ENCODE data around the gene FGF11. TPM values are rescaled to one million over a fixed set of nuclear protein-coding genes. Genes with fewer than 3 reads are reported as not detected.

The FGF11 gene
- total RNA-seq, 4 donors from 2014 or later, result 1.0 TPM; not detected in 3

DNA sequence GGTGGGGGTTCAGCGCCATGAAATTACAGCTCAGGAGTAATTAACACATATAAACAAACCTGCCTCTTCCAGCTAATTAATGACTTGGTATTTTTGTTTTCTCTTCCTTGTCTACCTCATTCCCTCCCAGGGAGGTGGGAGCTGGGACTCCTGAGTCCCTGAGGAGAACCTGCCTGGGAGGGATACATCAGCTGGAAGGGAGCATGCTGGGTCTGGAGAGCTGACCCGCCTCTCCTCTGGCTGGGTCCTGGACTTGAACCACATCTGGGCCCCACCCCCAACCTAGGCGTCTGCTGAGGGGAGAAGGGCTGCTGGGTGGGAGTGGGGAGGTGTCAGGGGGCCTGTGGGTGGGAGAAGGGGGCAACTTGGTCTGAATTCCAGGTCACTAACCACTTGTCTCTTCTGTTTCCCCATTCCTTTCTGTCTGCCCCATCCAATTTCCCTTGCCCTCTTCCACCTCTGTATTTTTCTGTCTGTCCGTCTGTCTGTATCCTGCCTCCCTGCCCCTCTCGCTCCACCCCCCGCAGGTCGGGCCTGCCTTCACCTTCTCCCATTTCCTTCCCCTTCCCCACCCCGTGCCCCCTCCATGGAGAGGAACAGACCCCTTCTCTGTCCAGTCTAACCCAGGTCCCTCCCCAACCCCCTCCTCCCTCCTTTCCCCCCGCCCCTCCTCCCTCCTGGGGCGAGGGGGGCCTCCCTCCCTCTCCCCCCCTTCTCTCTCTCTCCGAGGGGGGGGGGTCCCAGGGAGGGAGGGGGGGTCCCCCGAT lies 31.6 kb upstream of the FGF11 start, which contains the start of gene NLGN2:
Gene NLGN2 (plus strand): TSS at position 361 of the 767 bp plus-strand sequence. CDS start 411 bp downstream, outside the sequence.
- H3K36me3 ChIP-seq, result no peaks in the 10 kb centered on the region
- DNase-seq, result no peak
- H3K27ac ChIP-seq, result no peak within 1 kb of the TSS
- H3K27me3 ChIP-seq, result no peaks in the 10 kb centered on the region
- no peak for TF ChIP-seq POLR2A (IDR thresholded peaks at IDR 0.05)
- TF ChIP-seq, protein P1, sequence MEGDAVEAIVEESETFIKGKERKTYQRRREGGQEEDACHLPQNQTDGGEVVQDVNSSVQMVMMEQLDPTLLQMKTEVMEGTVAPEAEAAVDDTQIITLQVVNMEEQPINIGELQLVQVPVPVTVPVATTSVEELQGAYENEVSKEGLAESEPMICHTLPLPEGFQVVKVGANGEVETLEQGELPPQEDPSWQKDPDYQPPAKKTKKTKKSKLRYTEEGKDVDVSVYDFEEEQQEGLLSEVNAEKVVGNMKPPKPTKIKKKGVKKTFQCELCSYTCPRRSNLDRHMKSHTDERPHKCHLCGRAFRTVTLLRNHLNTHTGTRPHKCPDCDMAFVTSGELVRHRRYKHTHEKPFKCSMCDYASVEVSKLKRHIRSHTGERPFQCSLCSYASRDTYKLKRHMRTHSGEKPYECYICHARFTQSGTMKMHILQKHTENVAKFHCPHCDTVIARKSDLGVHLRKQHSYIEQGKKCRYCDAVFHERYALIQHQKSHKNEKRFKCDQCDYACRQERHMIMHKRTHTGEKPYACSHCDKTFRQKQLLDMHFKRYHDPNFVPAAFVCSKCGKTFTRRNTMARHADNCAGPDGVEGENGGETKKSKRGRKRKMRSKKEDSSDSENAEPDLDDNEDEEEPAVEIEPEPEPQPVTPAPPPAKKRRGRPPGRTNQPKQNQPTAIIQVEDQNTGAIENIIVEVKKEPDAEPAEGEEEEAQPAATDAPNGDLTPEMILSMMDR (IDR thresholded peaks at IDR 0.05), result no peak
- H3K4me1 ChIP-seq, result peaks cover 0 to 7% (median 5%) of the 10 kb centered on the region in 4 donors
- peak within 1 kb of the TSS in 1 of 4 donors; percentile 14 for H3K4me3 ChIP-seq
- H3K9me3 ChIP-seq, result no peaks in the 10 kb centered on the region

DNA sequence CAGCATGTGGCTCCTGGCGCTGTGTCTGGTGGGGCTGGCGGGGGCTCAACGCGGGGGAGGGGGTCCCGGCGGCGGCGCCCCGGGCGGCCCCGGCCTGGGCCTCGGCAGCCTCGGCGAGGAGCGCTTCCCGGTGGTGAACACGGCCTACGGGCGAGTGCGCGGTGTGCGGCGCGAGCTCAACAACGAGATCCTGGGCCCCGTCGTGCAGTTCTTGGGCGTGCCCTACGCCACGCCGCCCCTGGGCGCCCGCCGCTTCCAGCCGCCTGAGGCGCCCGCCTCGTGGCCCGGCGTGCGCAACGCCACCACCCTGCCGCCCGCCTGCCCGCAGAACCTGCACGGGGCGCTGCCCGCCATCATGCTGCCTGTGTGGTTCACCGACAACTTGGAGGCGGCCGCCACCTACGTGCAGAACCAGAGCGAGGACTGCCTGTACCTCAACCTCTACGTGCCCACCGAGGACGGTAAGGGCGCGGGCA lies 31.0 kb upstream of the FGF11 start:
- TF ChIP-seq POLR2A (IDR thresholded peaks at IDR 0.05), result no peak
- TF ChIP-seq, protein P1 (IDR thresholded peaks at IDR 0.05), result no peak
- no peaks in the 10 kb centered on the region for H3K9me3 ChIP-seq
- H3K36me3 ChIP-seq, result no peaks in the 10 kb centered on the region
- H3K4me1 ChIP-seq, result peaks cover 0 to 7% (median under 1%) of the 10 kb centered on the region in 4 donors
- no peak for DNase-seq
- no peak overlapping the region for H3K27ac ChIP-seq
- H3K27me3 ChIP-seq, result no peaks in the 10 kb centered on the region
- H3K4me3 ChIP-seq, result peak overlapping the region in 1 of 4 donors; percentile 14

DNA sequence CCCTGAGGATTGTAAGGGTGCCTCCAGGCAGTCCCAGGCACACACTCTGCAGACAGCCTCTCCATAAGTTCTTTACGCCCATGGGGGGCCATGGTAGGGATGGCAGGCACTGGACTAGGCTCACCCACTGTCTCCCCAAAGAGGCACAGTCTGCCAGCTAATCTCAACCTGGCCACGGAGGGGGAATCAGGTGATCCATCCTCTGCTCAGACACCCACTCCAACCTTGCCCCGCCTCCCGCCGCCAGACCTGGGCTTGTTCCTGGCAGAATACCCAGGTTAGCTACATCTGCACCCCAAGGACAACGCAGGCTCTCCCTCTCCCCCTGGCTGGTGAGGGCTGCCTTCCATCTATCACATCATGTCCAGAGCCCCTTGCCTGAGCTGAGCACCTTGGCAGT lies 30.4 kb upstream of the FGF11 start:
- H3K9me3 ChIP-seq, result no peaks in the 10 kb centered on the region
- H3K27ac ChIP-seq, result no peak overlapping the region
- no peaks in the 10 kb centered on the region for H3K36me3 ChIP-seq
- DNase-seq, result no peak
- H3K27me3 ChIP-seq, result no peaks in the 10 kb centered on the region
- TF ChIP-seq, protein P1 (IDR thresholded peaks at IDR 0.05), result no peak
- TF ChIP-seq POLR2A (IDR thresholded peaks at IDR 0.05), result no peak
- H3K4me3 ChIP-seq, result no peak overlapping the region
- H3K4me1 ChIP-seq, result peaks cover 0 to 7% (median 0%) of the 10 kb centered on the region in 4 donors

DNA sequence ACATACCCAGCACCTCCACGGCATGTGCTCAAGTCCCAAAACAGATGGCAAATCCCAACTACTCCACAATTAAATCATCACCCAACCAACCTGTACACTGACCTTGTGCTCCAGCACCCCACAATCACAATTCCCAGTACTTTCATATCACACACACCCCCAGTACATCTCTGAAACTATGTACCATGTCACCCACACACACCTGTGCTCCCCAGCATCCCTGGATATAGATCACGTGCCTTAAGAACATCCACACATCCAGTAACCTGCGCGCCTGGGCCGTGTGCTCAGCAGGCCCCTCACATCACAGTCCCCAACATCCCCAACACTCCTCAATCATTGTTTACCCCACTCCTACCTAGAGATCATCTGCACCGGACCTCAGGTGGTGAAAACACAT lies 29.6 kb upstream of the FGF11 start:
- Histone ChIP-seq H3K4me1 (peaks cover 0 to 7% (median 0%) of the 10 kb centered on the region in 4 donors), H3K36me3 (no peaks in the 10 kb centered on the region), H3K27me3 (no peaks in the 10 kb centered on the region), H3K4me3 (no peak overlapping the region), H3K27ac (no peak overlapping the region), H3K9me3 (no peaks in the 10 kb centered on the region)
- no peak for DNase-seq
- no peak for TF ChIP-seq POLR2A (IDR thresholded peaks at IDR 0.05)
- TF ChIP-seq, protein P1 (IDR thresholded peaks at IDR 0.05), result no peak

DNA sequence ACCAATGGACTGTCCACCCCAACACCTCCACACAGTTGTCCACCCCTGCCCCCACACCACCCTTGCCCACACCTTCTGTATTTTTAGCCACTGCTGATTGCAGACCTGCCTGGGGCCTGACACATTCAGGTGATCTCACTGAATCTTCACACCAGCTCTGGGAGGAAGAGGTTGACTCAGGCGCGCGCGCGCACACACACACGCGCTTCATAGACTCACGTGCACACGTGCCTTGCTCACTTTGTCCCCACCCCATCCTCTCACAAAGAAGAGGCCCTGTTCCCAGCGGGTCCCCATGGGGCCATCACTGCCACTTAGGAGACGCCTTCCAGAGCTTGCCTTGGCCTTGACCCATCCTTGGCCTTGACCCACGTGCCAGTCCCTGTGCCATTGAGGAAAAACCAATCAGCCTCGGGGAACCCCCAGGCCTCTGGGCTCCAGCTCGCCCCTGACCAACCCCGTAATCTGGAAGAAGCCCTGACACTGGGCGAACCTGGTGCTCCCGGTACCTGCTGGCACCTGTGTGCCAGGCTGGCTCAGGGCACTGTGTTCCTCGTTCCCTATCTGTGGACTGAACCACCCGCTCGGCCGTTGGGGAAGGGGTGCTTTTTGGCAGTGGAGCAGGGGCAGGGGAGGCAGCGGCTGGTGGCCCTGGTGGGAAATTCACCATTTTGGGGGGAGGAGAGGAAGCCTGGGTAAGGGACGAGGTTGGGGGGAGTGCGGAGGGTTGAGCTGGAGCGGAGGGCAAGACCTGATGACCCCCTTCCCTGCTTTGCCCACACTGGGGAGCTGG lies 28.5 kb upstream of the FGF11 start:
- Histone ChIP-seq H3K27ac (no peak overlapping the region), H3K4me3 (no peak overlapping the region), H3K27me3 (no peaks in the 10 kb centered on the region), H3K4me1 (no peaks in the 10 kb centered on the region), H3K9me3 (no peaks in the 10 kb centered on the region), H3K36me3 (no peaks in the 10 kb centered on the region)
- TF ChIP-seq, protein P1 (IDR thresholded peaks at IDR 0.05), result no peak
- TF ChIP-seq POLR2A (IDR thresholded peaks at IDR 0.05), result no peak
- no peak for DNase-seq
